Smooth muscle cell (in vitro differentiated cells): ENCODE measurements around the gene TAF1A. TPM values are rescaled to one million over a fixed set of nuclear protein-coding genes. Genes with fewer than 3 reads are reported as not detected.

Experiments
- DNase-seq: peaks from one replicate; lab custom pipeline; 2025; ENCODE audit not compliant: unreplicated experiment; lab: John Stamatoyannopoulos, UW
- H2AFZ ChIP-seq: fragments of 200-600 bp; sonication (generic); 2 replicates; pipeline ENCODE4 v1.6.0; 2016; ENCODE audit warnings: antibody characterized with exemption, low read depth, mild to moderate bottlenecking
- H3F3A ChIP-seq: fragments of 200-600 bp; sonication (generic); 2 replicates; pipeline ENCODE4 v1.6.0; 2017; ENCODE audit warnings: antibody characterized with exemption, low read depth
- H3K27ac ChIP-seq: fragments of 200-600 bp; sonication (generic); 2 replicates; pipeline ENCODE4 v1.5.1; 2016; ENCODE audit warnings: low read depth, mild to moderate bottlenecking
- H3K27me3 ChIP-seq: fragments of 200-600 bp; sonication (generic); 2 replicates; pipeline ENCODE4 v1.6.1; 2016; ENCODE audit warnings: low read depth, mild to moderate bottlenecking
- H3K36me3 ChIP-seq: fragments of 200-600 bp; sonication (generic); 2 replicates; pipeline ENCODE4 v1.5.1; 2016; ENCODE audit warnings: low read depth
- H3K4me1 ChIP-seq: fragments of 200-600 bp; sonication (generic); 2 replicates; pipeline ENCODE4 v1.5.1; 2016; ENCODE audit warnings: low read depth
- H3K4me2 ChIP-seq: fragments of 200-600 bp; sonication (generic); 2 replicates; pipeline ENCODE4 v1.6.0; 2016; ENCODE audit warnings: mild to moderate bottlenecking
- H3K4me3 ChIP-seq: fragments of 200-600 bp; sonication (generic); 2 replicates; pipeline ENCODE4 v1.5.1; 2016; ENCODE audit warnings: mild to moderate bottlenecking
- H3K79me2 ChIP-seq: fragments of 200-600 bp; sonication (generic); 2 replicates; pipeline ENCODE4 v1.6.0; 2016; ENCODE audit warnings: low read depth, mild to moderate bottlenecking
- H3K9ac ChIP-seq: fragments of 200-600 bp; sonication (generic); 2 replicates; pipeline ENCODE4 v1.6.0; 2016; ENCODE audit warnings: low read depth
- H3K9me3 ChIP-seq: fragments of 200-600 bp; sonication (generic); replicated peaks from 2 replicates; pipeline ENCODE4 v1.5.1; 2016; ENCODE audit warnings: low read depth
- H4K20me1 ChIP-seq: fragments of 200-600 bp; sonication (generic); 2 replicates; pipeline ENCODE4 v1.6.0; 2016; ENCODE audit warnings: low read depth
- WGBS: methylation state at CpG from one replicate; pipeline ENCODE4 v1.1.7; 2016; ENCODE audit warnings: low lambda C conversion rate; 5-methylcytosine and 5-hydroxymethylcytosine counted together
- polyA plus RNA-seq: library from polyadenylated mRNA; unstranded; fragments of >200 nt; fragmentation: Nextera tagmentation; extraction: Ambion mirVana; gene quantifications from 2 replicates; pipeline ENCODE4 v1.2.1, GENCODE V29; 2016
- total RNA-seq: library from RNA; depleted of rRNA; stranded (reverse); fragments of >200 nt; gene quantifications from 2 replicates; pipeline ENCODE4 v1.2.3, GENCODE V29; 2014
- TF ChIP-seq, protein P1 (sequence below): fragments of 200-600 bp; sonication (generic); IDR thresholded peaks from 2 replicates; pipeline ENCODE4 v1.5.1; 2017; ENCODE audit warnings: borderline replicate concordance, mild to moderate bottlenecking, antibody characterized with exemption; ENCODE audit not compliant: insufficient read depth, poor library complexity, severe bottlenecking

The TAF1A gene
- total and polyA plus RNA-seq, 2 experiments from 2014 or later = 5.1 to 7.4 TPM

DNA sequence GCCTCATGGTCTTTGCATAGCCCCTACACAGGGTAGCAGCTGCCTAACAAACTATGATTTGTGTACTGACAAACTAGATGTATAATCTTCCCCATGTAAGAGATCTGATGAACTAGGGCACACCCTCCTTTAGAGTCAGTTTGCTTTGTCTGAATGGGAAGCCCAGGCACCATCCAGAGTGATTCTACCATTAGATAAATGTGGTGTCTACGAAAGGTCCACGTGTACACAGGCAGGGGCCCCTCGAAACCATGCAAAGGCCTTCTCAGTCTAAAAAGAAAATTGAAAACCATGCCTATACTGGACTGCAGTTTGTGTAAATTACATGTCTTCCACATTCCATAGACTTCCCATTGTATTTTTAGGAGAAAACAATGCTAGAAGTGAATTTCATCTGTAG lies 60.6 kb downstream of the TAF1A start:
- no peak overlapping the region for H3K27ac ChIP-seq
- H3F3A ChIP-seq = no peaks in the 10 kb centered on the region
- H3K9me3 ChIP-seq = no peaks in the 10 kb centered on the region
- H3K27me3 ChIP-seq = no peaks in the 10 kb centered on the region
- no peaks in the 10 kb centered on the region for H3K79me2 ChIP-seq
- no peaks in the 10 kb centered on the region for H4K20me1 ChIP-seq
- H2AFZ ChIP-seq = no peak overlapping the region
- no peak overlapping the region for H3K4me2 ChIP-seq
- TF ChIP-seq, protein P1, sequence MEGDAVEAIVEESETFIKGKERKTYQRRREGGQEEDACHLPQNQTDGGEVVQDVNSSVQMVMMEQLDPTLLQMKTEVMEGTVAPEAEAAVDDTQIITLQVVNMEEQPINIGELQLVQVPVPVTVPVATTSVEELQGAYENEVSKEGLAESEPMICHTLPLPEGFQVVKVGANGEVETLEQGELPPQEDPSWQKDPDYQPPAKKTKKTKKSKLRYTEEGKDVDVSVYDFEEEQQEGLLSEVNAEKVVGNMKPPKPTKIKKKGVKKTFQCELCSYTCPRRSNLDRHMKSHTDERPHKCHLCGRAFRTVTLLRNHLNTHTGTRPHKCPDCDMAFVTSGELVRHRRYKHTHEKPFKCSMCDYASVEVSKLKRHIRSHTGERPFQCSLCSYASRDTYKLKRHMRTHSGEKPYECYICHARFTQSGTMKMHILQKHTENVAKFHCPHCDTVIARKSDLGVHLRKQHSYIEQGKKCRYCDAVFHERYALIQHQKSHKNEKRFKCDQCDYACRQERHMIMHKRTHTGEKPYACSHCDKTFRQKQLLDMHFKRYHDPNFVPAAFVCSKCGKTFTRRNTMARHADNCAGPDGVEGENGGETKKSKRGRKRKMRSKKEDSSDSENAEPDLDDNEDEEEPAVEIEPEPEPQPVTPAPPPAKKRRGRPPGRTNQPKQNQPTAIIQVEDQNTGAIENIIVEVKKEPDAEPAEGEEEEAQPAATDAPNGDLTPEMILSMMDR = no peak
- no peak for DNase-seq
- H3K4me1 ChIP-seq = no peaks in the 10 kb centered on the region
- 88% methylated on average over 3 of the region's 3 CpGs for WGBS
- H3K36me3 ChIP-seq = no peaks in the 10 kb centered on the region
- no peak overlapping the region for H3K9ac ChIP-seq
- no peak overlapping the region for H3K4me3 ChIP-seq

DNA sequence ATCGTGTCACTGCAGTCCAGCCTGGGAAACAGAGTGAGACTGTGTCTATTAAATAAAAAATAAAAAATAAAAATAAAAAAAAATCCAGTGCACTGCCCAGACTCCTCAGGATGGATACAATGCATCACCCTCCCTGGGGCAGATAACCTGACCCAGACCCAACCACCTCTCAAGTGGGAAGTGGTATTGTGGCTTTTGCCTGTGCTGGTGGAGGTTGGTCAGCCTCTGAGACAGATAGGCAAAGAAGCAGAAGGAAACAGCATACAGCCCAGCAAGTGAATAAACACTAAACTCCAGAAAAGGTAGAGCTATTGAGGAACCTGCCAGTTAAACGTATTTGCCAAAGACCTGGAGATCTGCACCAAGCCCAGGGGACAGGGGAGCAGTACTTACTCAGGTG lies 63.8 kb downstream of the TAF1A start:
- no peaks in the 10 kb centered on the region for H4K20me1 ChIP-seq

DNA sequence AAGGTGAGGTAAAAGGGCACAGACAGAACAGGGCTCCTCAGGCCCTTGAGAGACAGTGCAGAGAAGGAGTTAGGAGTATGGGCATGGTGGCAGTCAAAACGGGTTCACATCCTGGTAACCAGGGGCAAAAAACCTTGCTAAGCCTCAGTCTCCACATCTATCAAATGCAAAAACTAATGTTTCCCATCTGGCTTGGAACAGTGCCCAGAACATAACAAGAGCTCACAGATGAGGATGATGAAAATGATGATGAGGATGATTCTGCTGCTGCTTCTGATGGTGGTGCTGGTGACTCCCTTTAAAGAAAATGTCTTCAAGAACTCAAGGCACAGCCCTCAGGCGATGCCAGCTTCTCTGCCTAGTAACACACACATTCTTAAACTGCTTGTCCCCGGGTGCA lies 65.9 kb downstream of the TAF1A start:
- H3K4me2 ChIP-seq = no peak overlapping the region
- H3K27me3 ChIP-seq = no peaks in the 10 kb centered on the region
- WGBS = 84% methylated on average over 3 of the region's 3 CpGs
- H4K20me1 ChIP-seq = no peaks in the 10 kb centered on the region
- H3K9me3 ChIP-seq = no peaks in the 10 kb centered on the region
- no peak overlapping the region for H3K4me3 ChIP-seq
- no peak overlapping the region for H2AFZ ChIP-seq
- TF ChIP-seq, protein P1 = no peak
- no peaks in the 10 kb centered on the region for H3K36me3 ChIP-seq
- no peaks in the 10 kb centered on the region for H3K79me2 ChIP-seq
- no peaks in the 10 kb centered on the region for H3K4me1 ChIP-seq
- DNase-seq = no peak
- H3K27ac ChIP-seq = no peak overlapping the region
- H3F3A ChIP-seq = no peaks in the 10 kb centered on the region
- no peak overlapping the region for H3K9ac ChIP-seq

More for the DNA sequence above, 63.8 kb downstream of the TAF1A start:
- Histone ChIP-seq H3K27ac (no peak overlapping the region), H3K36me3 (no peaks in the 10 kb centered on the region), H3K9ac (no peak overlapping the region), H2AFZ (no peak overlapping the region), H3F3A (no peaks in the 10 kb centered on the region), H3K4me3 (no peak overlapping the region), H3K27me3 (no peaks in the 10 kb centered on the region), H3K79me2 (no peaks in the 10 kb centered on the region), H3K4me1 (no peaks in the 10 kb centered on the region), H3K4me2 (no peak overlapping the region), H3K9me3 (no peaks in the 10 kb centered on the region)
- TF ChIP-seq, protein P1 = no peak
- no peak for DNase-seq
- WGBS = 89% methylated on average over 2 of the region's 2 CpGs

DNA sequence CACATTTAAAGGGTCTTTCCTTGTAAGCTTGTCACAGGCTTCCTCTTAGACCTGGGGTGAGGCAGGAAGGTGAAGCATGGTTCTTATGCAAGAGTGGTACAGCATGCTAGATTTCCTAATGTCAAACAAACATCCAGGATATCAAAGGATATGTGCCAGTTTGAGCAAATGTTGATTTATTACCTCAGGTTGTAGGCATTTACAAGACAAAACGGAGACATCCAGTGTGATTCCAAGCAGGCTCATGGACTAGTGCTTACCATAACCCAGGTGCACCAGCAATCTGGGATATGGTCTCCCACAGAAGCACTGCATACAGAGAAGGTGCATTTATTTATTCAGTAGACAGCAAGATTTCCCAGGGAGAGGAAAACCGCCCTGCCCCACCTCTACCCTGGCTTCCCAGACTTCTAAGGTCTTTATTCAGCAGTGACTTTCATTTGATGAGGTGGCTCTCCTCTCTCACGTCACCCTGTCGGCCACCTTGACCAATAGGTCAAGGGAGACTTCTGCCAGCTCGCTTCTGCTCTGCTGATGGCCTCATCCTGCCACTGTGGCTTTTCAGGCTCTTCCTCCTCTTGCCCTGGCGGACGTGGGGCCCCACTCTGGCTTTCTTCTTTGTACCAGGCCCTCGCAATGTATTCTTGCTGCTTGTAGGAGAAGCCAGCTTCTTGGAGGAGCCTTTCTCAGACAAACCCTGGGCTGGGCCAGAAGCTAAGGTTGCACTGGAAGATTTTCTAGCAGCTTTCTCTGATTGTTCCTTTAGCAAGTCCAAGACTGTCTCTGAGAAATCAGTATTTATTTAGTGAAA lies 67.4 kb downstream of the TAF1A start:
- DNase-seq = no peak
- Histone ChIP-seq H3K4me2 (no peak overlapping the region), H3K9ac (no peak overlapping the region), H4K20me1 (no peaks in the 10 kb centered on the region), H3K4me1 (no peaks in the 10 kb centered on the region), H3K9me3 (no peaks in the 10 kb centered on the region), H3F3A (no peaks in the 10 kb centered on the region), H3K4me3 (no peak overlapping the region), H3K27ac (no peak overlapping the region), H3K79me2 (no peaks in the 10 kb centered on the region), H3K27me3 (no peaks in the 10 kb centered on the region), H3K36me3 (no peaks in the 10 kb centered on the region), H2AFZ (no peak overlapping the region)
- 92% methylated on average over 8 of the region's 8 CpGs for WGBS
- TF ChIP-seq, protein P1 = no peak
